ENCODE measurements around the gene NCKAP5.
"Not testable (repeated sequence)": the region's sequence is repeated elsewhere in the genome, so short reads cannot be mapped to it uniquely, and the experiment has no call there.

The NCKAP5 gene

GRCh38 chr2:132699802-132700201 is 868.5 kb downstream of the NCKAP5 start:
- not testable (repeated sequence) for DNase-seq; H3K14ac ChIP-seq (ENCODE audit: low read length in 2 of 2); H2BK120ac ChIP-seq (ENCODE audit: low read depth, low read length); H3K23ac ChIP-seq (ENCODE audit: low read length in 2 of 2); H3K27ac ChIP-seq (ENCODE audit: low read length, poor library complexity, severe bottlenecking); H3K4ac ChIP-seq (ENCODE audit: low read depth in 1 of 2, low read length in 2 of 2); H4K8ac ChIP-seq (ENCODE audit: low read length); H3K27me3 ChIP-seq (ENCODE audit: control insufficient read depth in 1 of 2, insufficient read depth in 1 of 2, low read length in 2 of 2); H2BK15ac ChIP-seq (ENCODE audit: low read depth, poor library complexity, severe bottlenecking); H3K4me3 ChIP-seq (ENCODE audit: insufficient read depth in 1 of 2, low read depth in 1 of 2, low read length in 2 of 2); H2AFZ ChIP-seq (ENCODE audit: low read depth, low read length); H2BK5ac ChIP-seq (ENCODE audit: low read depth, low read length, poor library complexity, severe bottlenecking); H2AK5ac ChIP-seq (ENCODE audit: low read length, severe bottlenecking); H3K36me3 ChIP-seq (ENCODE audit: control insufficient read depth in 1 of 2, insufficient read depth in 2 of 2, low read depth in 1 of 2, low read length in 2 of 2); H3K4me1 ChIP-seq (ENCODE audit: control insufficient read depth, insufficient read depth, low read depth, low read length); H2BK12ac ChIP-seq (ENCODE audit: low read length in 2 of 2); H3K9me3 ChIP-seq (ENCODE audit: control insufficient read depth, low read length); H3K9ac ChIP-seq (ENCODE audit: low read length); H4K91ac ChIP-seq (ENCODE audit: low read length); H3K4me2 ChIP-seq (ENCODE audit: low read length, poor library complexity, severe bottlenecking); H3K18ac ChIP-seq (ENCODE audit: low read depth in 1 of 2, low read length in 2 of 2); H3K79me1 ChIP-seq (replicated peaks; ENCODE audit: low read length, poor library complexity, severe bottlenecking)
- 100% methylated on average over 1 of the region's 2 CpGs for WGBS

GRCh38 chr2:132698347-132698746 is 869.9 kb downstream of the NCKAP5 start:
- not testable (repeated sequence) for H3K14ac ChIP-seq (ENCODE audit: low read length in 2 of 2); H2AFZ ChIP-seq (ENCODE audit: low read depth, low read length); H3K9ac ChIP-seq (ENCODE audit: low read length); H2BK15ac ChIP-seq (ENCODE audit: low read depth, poor library complexity, severe bottlenecking); H2BK12ac ChIP-seq (ENCODE audit: low read length in 2 of 2); H3K4me1 ChIP-seq (ENCODE audit: control insufficient read depth, insufficient read depth, low read depth, low read length); H4K8ac ChIP-seq (ENCODE audit: low read length); H3K4me3 ChIP-seq (ENCODE audit: insufficient read depth in 1 of 2, low read depth in 1 of 2, low read length in 2 of 2); H2BK5ac ChIP-seq (ENCODE audit: low read depth, low read length, poor library complexity, severe bottlenecking); H2AK5ac ChIP-seq (ENCODE audit: low read length, severe bottlenecking); DNase-seq; H3K27me3 ChIP-seq (ENCODE audit: control insufficient read depth in 1 of 2, insufficient read depth in 1 of 2, low read length in 2 of 2); H3K4ac ChIP-seq (ENCODE audit: low read depth in 1 of 2, low read length in 2 of 2); H2BK120ac ChIP-seq (ENCODE audit: low read depth, low read length); H3K23ac ChIP-seq (ENCODE audit: low read length in 2 of 2); H3K18ac ChIP-seq (ENCODE audit: low read depth in 1 of 2, low read length in 2 of 2); H3K27ac ChIP-seq (ENCODE audit: low read length, poor library complexity, severe bottlenecking); H3K79me1 ChIP-seq (replicated peaks; ENCODE audit: low read length, poor library complexity, severe bottlenecking); H4K91ac ChIP-seq (ENCODE audit: low read length); H3K36me3 ChIP-seq (ENCODE audit: control insufficient read depth in 1 of 2, insufficient read depth in 2 of 2, low read depth in 1 of 2, low read length in 2 of 2); H3K9me3 ChIP-seq (ENCODE audit: control insufficient read depth, low read length); H3K4me2 ChIP-seq (ENCODE audit: low read length, poor library complexity, severe bottlenecking)
- WGBS, result 52% methylated on average over 3 of the region's 3 CpGs

DNA sequence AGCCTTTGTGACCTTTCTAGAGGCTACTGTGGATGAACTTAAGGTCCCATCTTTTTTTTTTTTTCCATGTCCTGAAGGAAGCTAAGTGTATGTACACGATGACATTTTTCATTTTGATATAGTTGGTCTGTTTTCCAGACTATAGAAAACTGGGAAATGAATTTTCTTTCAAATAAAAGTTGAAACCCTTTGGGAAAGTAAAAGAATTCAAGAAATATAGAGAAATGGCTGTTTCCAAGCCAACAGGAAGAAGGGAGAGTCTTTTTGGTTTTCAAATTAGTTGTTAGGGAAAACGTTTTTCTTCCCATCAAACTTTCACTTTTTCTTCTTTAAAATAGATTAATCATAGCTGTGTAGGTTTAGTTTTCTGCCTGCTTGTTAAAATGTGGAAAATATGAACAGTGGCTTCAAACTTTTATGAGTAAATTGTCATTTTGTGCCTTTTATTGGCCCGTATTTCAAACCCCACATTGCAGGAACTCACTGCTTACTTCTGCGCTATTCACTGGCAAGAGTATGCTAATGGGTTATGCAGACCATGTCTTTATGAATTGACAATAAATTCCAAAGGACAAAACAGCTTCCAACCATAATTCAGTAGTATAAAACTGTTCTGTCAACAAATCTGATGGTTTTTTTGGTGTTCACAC is 870.6 kb downstream of the NCKAP5 start:
- H2AFZ ChIP-seq (ENCODE audit: low read depth, low read length), result no peak overlapping the region
- no peak overlapping the region for H2BK12ac ChIP-seq (ENCODE audit: low read length in 2 of 2)
- no peak overlapping the region for H3K4me2 ChIP-seq (ENCODE audit: low read length, poor library complexity, severe bottlenecking)
- H3K27me3 ChIP-seq (ENCODE audit: control insufficient read depth in 1 of 2, insufficient read depth in 1 of 2, low read length in 2 of 2), result no peaks in the 10 kb centered on the region
- no peaks in the 10 kb centered on the region for H3K36me3 ChIP-seq (ENCODE audit: control insufficient read depth in 1 of 2, insufficient read depth in 2 of 2, low read depth in 1 of 2, low read length in 2 of 2)
- no peak overlapping the region for H3K18ac ChIP-seq (ENCODE audit: low read depth in 1 of 2, low read length in 2 of 2)
- no peak overlapping the region for H2AK5ac ChIP-seq (ENCODE audit: low read length, severe bottlenecking)
- no peak overlapping the region for H3K14ac ChIP-seq (ENCODE audit: low read length in 2 of 2)
- H2BK15ac ChIP-seq (ENCODE audit: low read depth, poor library complexity, severe bottlenecking), result no peak overlapping the region
- no peak overlapping the region for H3K4me3 ChIP-seq (ENCODE audit: insufficient read depth in 1 of 2, low read depth in 1 of 2, low read length in 2 of 2)
- no peaks in the 10 kb centered on the region for H3K9me3 ChIP-seq (ENCODE audit: control insufficient read depth, low read length)
- H3K4me1 ChIP-seq (ENCODE audit: control insufficient read depth, insufficient read depth, low read depth, low read length), result no peaks in the 10 kb centered on the region
- H3K27ac ChIP-seq (ENCODE audit: low read length, poor library complexity, severe bottlenecking), result no peak overlapping the region
- no peak overlapping the region for H3K4ac ChIP-seq (ENCODE audit: low read depth in 1 of 2, low read length in 2 of 2)
- H3K23ac ChIP-seq (ENCODE audit: low read length in 2 of 2), result no peak overlapping the region
- no peaks in the 10 kb centered on the region for H3K79me1 ChIP-seq (replicated peaks; ENCODE audit: low read length, poor library complexity, severe bottlenecking)
- no peak overlapping the region for H2BK5ac ChIP-seq (ENCODE audit: low read depth, low read length, poor library complexity, severe bottlenecking)
- no peak for DNase-seq
- H2BK120ac ChIP-seq (ENCODE audit: low read depth, low read length), result no peak overlapping the region
- H4K8ac ChIP-seq (ENCODE audit: low read length), result no peak overlapping the region
- H4K91ac ChIP-seq (ENCODE audit: low read length), result no peak overlapping the region
- WGBS, result 83% methylated on average over 3 of the region's 4 CpGs
- no peak overlapping the region for H3K9ac ChIP-seq (ENCODE audit: low read length)

DNA sequence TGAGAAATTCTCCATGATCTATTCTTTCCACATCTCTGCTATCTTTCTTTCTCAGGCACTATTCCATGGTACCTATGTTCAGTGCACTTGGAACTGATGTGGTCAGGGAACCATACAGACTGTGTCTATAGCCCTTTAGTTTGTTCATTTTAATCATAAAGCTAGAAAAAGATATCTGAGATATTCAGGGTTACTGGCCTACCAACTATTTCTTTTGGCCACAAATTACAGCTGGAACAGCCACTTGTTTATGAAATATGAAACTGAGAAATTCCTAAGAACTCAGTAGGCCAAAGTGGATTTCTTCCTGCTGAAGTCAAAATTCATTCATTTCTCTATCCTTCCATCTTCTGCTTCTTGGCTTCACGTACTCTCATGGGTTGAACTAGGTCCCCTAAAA is 875.4 kb downstream of the NCKAP5 start:
- no peak overlapping the region for H2BK120ac ChIP-seq (ENCODE audit: low read depth, low read length)
- H4K8ac ChIP-seq (ENCODE audit: low read length), result no peak overlapping the region
- H2AK5ac ChIP-seq (ENCODE audit: low read length, severe bottlenecking), result no peak overlapping the region
- no peaks in the 10 kb centered on the region for H3K79me1 ChIP-seq (replicated peaks; ENCODE audit: low read length, poor library complexity, severe bottlenecking)
- no peak overlapping the region for H2BK12ac ChIP-seq (ENCODE audit: low read length in 2 of 2)
- H2BK5ac ChIP-seq (ENCODE audit: low read depth, low read length, poor library complexity, severe bottlenecking), result no peak overlapping the region
- H3K4me1 ChIP-seq (ENCODE audit: control insufficient read depth, insufficient read depth, low read depth, low read length), result no peaks in the 10 kb centered on the region
- no peak overlapping the region for H3K4me2 ChIP-seq (ENCODE audit: low read length, poor library complexity, severe bottlenecking)
- H3K9me3 ChIP-seq (ENCODE audit: control insufficient read depth, low read length), result no peaks in the 10 kb centered on the region
- no peak for DNase-seq
- H3K4ac ChIP-seq (ENCODE audit: low read depth in 1 of 2, low read length in 2 of 2), result no peak overlapping the region
- H2AFZ ChIP-seq (ENCODE audit: low read depth, low read length), result no peak overlapping the region
- H3K36me3 ChIP-seq (ENCODE audit: control insufficient read depth in 1 of 2, insufficient read depth in 2 of 2, low read depth in 1 of 2, low read length in 2 of 2), result no peaks in the 10 kb centered on the region
- no peak overlapping the region for H3K14ac ChIP-seq (ENCODE audit: low read length in 2 of 2)
- no peak overlapping the region for H3K27ac ChIP-seq (ENCODE audit: low read length, poor library complexity, severe bottlenecking)
- no peaks in the 10 kb centered on the region for H3K27me3 ChIP-seq (ENCODE audit: control insufficient read depth in 1 of 2, insufficient read depth in 1 of 2, low read length in 2 of 2)
- no peak overlapping the region for H4K91ac ChIP-seq (ENCODE audit: low read length)
- no peak overlapping the region for H3K9ac ChIP-seq (ENCODE audit: low read length)
- H3K4me3 ChIP-seq (ENCODE audit: insufficient read depth in 1 of 2, low read depth in 1 of 2, low read length in 2 of 2), result no peak overlapping the region
- H3K23ac ChIP-seq (ENCODE audit: low read length in 2 of 2), result no peak overlapping the region
- H3K18ac ChIP-seq (ENCODE audit: low read depth in 1 of 2, low read length in 2 of 2), result no peak overlapping the region
- 89% methylated on average over 1 of the region's 1 CpG for WGBS
- H2BK15ac ChIP-seq (ENCODE audit: low read depth, poor library complexity, severe bottlenecking), result no peak overlapping the region
